HepG2 (cell line): ENCODE data around the gene BSG. TPM values are rescaled to one million over a fixed set of nuclear protein-coding genes. Genes with fewer than 3 reads are reported as not detected.

ENCODE experiments used
- ATF7 ChIP-seq, 2 experiments: fragments of 450-650 bp in 1 of 2; sonication (generic) in 1 of 2; formaldehyde crosslinking in 1 of 2; IDR thresholded peaks; 2 replicates each; pipeline versions ENCODE4 v1.4.0 to v1.6.1; 2016 to 2020; ENCODE audit warnings: antibody characterized with exemption in 1 of 2, mild to moderate bottlenecking in 1 of 2, missing genetic modification reagents in 1 of 2
- ESRRA ChIP-seq: sonication (generic); formaldehyde crosslinking; IDR thresholded peaks from 2 replicates; pipeline ENCODE4 v1.5.1; 2020; ENCODE audit warnings: mild to moderate bottlenecking, low read depth, missing genetic modification reagents
- JUNB ChIP-seq: sonication (generic); formaldehyde crosslinking; IDR thresholded peaks from 2 replicates; pipeline ENCODE4 v1.8.0; 2022; ENCODE audit warnings: missing genetic modification reagents, mild to moderate bottlenecking, borderline replicate concordance
- RCOR2 ChIP-seq: IDR thresholded peaks from 2 replicates; pipeline ENCODE4 v1.6.1; 2016; ENCODE audit warnings: missing biosample characterization, missing genetic modification reagents
- RXRA ChIP-seq: sonication (generic); formaldehyde crosslinking; IDR thresholded peaks from 2 replicates; pipeline ENCODE4 v1.5.1; 2020; ENCODE audit warnings: missing genetic modification reagents
- SRF ChIP-seq: IDR thresholded peaks from 2 replicates; pipeline ENCODE4 v1.6.1; 2011; ENCODE audit warnings: mild to moderate bottlenecking, low read depth, low read length, moderate library complexity
- SRY ChIP-seq: sonication (generic); formaldehyde crosslinking; IDR thresholded peaks from 2 replicates; pipeline ENCODE4 v1.8.0; 2022; ENCODE audit warnings: mild to moderate bottlenecking, missing genetic modification reagents
- TFDP1 ChIP-seq: IDR thresholded peaks from 2 replicates; pipeline ENCODE4 v1.6.1; 2016; ENCODE audit warnings: missing compliant biosample characterization, missing genetic modification reagents, borderline replicate concordance
- TP53 ChIP-seq: sonication (generic); formaldehyde crosslinking; conservative IDR thresholded peaks from 2 replicates; pipeline ENCODE4 v1.4.0; 2020; ENCODE audit warnings: missing genetic modification reagents
- TRIM24 ChIP-seq: sonication (generic); formaldehyde crosslinking; IDR thresholded peaks from 2 replicates; pipeline ENCODE4 v1.8.0; 2022; ENCODE audit warnings: mild to moderate bottlenecking, missing genetic modification reagents
- WIZ ChIP-seq: sonication (generic); formaldehyde crosslinking; IDR thresholded peaks from 2 replicates; pipeline ENCODE4 v1.5.1; 2020; ENCODE audit warnings: mild to moderate bottlenecking, missing genetic modification reagents
- ZFP91 ChIP-seq: sonication (generic); formaldehyde crosslinking; IDR thresholded peaks from 2 replicates; pipeline ENCODE4 v1.9.0; 2022; ENCODE audit warnings: missing genetic modification reagents, mild to moderate bottlenecking, borderline replicate concordance
- ZNF251 ChIP-seq: sonication (generic); formaldehyde crosslinking; IDR thresholded peaks from 2 replicates; pipeline ENCODE4 v1.9.0; 2021; ENCODE audit warnings: mild to moderate bottlenecking, missing genetic modification reagents
- ZNF274 ChIP-seq: sonication (generic); formaldehyde crosslinking; IDR thresholded peaks from 2 replicates; pipeline ENCODE4 v1.5.1; 2020; ENCODE audit warnings: mild to moderate bottlenecking, missing genetic modification reagents
- ZSCAN30 ChIP-seq: sonication (generic); formaldehyde crosslinking; IDR thresholded peaks from 2 replicates; pipeline ENCODE4 v1.5.0; 2020; ENCODE audit warnings: mild to moderate bottlenecking, missing genetic modification reagents
- polyA plus RNA-seq, 8 experiments: library from polyadenylated mRNA; depleted of rRNA in 3 of 8; stranded (reverse) in 7 of 8; unstranded in 1 of 8; fragments of >200 nt; fragmentation: Illumina TruSeq in 4 of 8; extraction: Trizol in 4 of 8; gene quantifications; 2 replicates each; pipeline versions ENCODE4 v1.2.1 to v1.2.3, GENCODE V29; 2011 to 2016; ENCODE audit warnings: low read depth in 4 of 8, missing spikeins in 1 of 8, mixed read lengths in 1 of 8; ENCODE audit not compliant: insufficient read depth in 1 of 8
- total RNA-seq, 5 experiments: library from RNA; depleted of rRNA; stranded (reverse); fragments of >200 nt; fragmentation: Illumina TruSeq; extraction: Trizol; gene quantifications; 2 replicates each; pipeline ENCODE4 v1.2.3, GENCODE V29; 2016; ENCODE audit warnings: low read depth in 1 of 5
- TF ChIP-seq, protein P1 (sequence below): sonication (generic); formaldehyde crosslinking; IDR thresholded peaks from 2 replicates; pipeline ENCODE4 v1.4.0; 2020; ENCODE audit warnings: low read depth, mild to moderate bottlenecking, missing genetic modification reagents
- TF ChIP-seq, protein P2 (sequence below): sonication (generic); formaldehyde crosslinking; IDR thresholded peaks from 2 replicates; pipeline ENCODE4 v1.9.0; 2021; ENCODE audit warnings: mild to moderate bottlenecking, missing genetic modification reagents
- TF ChIP-seq, protein P3 (sequence below): IDR thresholded peaks from 2 replicates; pipeline ENCODE4 v1.6.1; 2016; ENCODE audit warnings: control low read depth

The BSG gene
- total and polyA plus RNA-seq, 2 of the 13 experiments (the other 11 are each of a cell fraction or from before 2014, with no cell fraction given): 309 to 754 TPM

DNA sequence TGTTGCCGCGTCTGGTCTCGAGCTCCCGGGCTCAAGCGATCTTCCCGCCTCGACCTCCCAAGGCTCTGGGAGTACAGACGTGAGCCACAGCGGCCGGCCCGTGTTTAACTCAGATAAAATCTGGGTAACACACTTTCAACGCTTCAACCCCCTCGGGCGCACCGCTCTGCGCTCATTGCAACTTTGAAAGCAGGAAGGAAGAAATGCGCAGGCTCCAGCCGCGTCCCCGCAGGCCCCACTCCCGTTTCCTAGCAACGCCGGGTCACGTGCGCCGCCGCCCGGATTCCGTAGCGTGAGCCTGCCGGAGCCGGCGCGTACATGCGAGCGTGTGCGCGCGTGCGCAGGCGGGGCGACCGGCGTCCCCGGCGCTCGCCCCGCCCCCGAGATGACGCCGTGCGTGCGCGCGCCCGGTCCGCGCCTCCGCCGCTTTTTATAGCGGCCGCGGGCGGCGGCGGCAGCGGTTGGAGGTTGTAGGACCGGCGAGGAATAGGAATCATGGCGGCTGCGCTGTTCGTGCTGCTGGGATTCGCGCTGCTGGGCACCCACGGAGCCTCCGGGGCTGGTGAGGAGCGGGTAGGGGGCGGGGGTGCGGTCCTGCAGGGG is at the start of gene BSG (continued):
- TF ChIP-seq ZNF251 (CRISPR knock-in tag) (no peak), TFDP1 (CRISPR knock-in tag) (no peak; the same call in 1 of the 2 replicates), RCOR2 (CRISPR knock-in tag) (no peak), RXRA (CRISPR knock-in tag) (no peak; the same call in 1 of the 2 replicates), WIZ (CRISPR knock-in tag) (no peak), SRF (no peak), ESRRA (CRISPR knock-in tag) (no peak), SRY (CRISPR knock-in tag) (no peak; the same call in 1 of the 2 replicates), JUNB (CRISPR knock-in tag) (no peak), ZFP91 (CRISPR knock-in tag) (no peak), ATF7 (IDR thresholded peaks at IDR 0.05) (no peak), ATF7 (CRISPR knock-in tag; IDR thresholded peaks at IDR 0.05) (no peak), ZSCAN30 (CRISPR knock-in tag) (0 out of 2 replicates have a peak, but pooled peaks have one; percentile 16), TRIM24 (CRISPR knock-in tag) (no peak), TP53 (0 out of 2 replicates have a peak, but pooled peaks have one; percentile 33), ZNF274 (CRISPR knock-in tag) (0 out of 2 replicates have a peak, but pooled peaks have one; percentile 23)
- TF ChIP-seq, protein P1, sequence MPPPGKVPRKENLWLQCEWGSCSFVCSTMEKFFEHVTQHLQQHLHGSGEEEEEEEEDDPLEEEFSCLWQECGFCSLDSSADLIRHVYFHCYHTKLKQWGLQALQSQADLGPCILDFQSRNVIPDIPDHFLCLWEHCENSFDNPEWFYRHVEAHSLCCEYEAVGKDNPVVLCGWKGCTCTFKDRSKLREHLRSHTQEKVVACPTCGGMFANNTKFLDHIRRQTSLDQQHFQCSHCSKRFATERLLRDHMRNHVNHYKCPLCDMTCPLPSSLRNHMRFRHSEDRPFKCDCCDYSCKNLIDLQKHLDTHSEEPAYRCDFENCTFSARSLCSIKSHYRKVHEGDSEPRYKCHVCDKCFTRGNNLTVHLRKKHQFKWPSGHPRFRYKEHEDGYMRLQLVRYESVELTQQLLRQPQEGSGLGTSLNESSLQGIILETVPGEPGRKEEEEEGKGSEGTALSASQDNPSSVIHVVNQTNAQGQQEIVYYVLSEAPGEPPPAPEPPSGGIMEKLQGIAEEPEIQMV (CRISPR knock-in tag): 0 out of 2 replicates have a peak, but pooled peaks have one; percentile 75
- TF ChIP-seq, protein P2, sequence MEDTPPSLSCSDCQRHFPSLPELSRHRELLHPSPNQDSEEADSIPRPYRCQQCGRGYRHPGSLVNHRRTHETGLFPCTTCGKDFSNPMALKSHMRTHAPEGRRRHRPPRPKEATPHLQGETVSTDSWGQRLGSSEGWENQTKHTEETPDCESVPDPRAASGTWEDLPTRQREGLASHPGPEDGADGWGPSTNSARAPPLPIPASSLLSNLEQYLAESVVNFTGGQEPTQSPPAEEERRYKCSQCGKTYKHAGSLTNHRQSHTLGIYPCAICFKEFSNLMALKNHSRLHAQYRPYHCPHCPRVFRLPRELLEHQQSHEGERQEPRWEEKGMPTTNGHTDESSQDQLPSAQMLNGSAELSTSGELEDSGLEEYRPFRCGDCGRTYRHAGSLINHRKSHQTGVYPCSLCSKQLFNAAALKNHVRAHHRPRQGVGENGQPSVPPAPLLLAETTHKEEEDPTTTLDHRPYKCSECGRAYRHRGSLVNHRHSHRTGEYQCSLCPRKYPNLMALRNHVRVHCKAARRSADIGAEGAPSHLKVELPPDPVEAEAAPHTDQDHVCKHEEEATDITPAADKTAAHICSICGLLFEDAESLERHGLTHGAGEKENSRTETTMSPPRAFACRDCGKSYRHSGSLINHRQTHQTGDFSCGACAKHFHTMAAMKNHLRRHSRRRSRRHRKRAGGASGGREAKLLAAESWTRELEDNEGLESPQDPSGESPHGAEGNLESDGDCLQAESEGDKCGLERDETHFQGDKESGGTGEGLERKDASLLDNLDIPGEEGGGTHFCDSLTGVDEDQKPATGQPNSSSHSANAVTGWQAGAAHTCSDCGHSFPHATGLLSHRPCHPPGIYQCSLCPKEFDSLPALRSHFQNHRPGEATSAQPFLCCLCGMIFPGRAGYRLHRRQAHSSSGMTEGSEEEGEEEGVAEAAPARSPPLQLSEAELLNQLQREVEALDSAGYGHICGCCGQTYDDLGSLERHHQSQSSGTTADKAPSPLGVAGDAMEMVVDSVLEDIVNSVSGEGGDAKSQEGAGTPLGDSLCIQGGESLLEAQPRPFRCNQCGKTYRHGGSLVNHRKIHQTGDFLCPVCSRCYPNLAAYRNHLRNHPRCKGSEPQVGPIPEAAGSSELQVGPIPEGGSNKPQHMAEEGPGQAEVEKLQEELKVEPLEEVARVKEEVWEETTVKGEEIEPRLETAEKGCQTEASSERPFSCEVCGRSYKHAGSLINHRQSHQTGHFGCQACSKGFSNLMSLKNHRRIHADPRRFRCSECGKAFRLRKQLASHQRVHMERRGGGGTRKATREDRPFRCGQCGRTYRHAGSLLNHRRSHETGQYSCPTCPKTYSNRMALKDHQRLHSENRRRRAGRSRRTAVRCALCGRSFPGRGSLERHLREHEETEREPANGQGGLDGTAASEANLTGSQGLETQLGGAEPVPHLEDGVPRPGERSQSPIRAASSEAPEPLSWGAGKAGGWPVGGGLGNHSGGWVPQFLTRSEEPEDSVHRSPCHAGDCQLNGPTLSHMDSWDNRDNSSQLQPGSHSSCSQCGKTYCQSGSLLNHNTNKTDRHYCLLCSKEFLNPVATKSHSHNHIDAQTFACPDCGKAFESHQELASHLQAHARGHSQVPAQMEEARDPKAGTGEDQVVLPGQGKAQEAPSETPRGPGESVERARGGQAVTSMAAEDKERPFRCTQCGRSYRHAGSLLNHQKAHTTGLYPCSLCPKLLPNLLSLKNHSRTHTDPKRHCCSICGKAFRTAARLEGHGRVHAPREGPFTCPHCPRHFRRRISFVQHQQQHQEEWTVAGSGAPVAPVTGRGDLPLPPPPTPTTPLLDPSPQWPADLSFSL (CRISPR knock-in tag): no peak
- TF ChIP-seq, protein P3, sequence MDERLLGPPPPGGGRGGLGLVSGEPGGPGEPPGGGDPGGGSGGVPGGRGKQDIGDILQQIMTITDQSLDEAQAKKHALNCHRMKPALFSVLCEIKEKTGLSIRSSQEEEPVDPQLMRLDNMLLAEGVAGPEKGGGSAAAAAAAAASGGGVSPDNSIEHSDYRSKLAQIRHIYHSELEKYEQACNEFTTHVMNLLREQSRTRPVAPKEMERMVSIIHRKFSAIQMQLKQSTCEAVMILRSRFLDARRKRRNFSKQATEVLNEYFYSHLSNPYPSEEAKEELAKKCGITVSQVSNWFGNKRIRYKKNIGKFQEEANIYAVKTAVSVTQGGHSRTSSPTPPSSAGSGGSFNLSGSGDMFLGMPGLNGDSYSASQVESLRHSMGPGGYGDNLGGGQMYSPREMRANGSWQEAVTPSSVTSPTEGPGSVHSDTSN (CRISPR knock-in tag): no peak
